ENCODE data around the gene ASIC2. TPM values are rescaled to one million over a fixed set of nuclear protein-coding genes. Genes with fewer than 3 reads are reported as not detected.

The ASIC2 gene
- total and polyA plus RNA-seq, 2 donors from 2014 or later: 0.60 to 2.9 TPM

DNA sequence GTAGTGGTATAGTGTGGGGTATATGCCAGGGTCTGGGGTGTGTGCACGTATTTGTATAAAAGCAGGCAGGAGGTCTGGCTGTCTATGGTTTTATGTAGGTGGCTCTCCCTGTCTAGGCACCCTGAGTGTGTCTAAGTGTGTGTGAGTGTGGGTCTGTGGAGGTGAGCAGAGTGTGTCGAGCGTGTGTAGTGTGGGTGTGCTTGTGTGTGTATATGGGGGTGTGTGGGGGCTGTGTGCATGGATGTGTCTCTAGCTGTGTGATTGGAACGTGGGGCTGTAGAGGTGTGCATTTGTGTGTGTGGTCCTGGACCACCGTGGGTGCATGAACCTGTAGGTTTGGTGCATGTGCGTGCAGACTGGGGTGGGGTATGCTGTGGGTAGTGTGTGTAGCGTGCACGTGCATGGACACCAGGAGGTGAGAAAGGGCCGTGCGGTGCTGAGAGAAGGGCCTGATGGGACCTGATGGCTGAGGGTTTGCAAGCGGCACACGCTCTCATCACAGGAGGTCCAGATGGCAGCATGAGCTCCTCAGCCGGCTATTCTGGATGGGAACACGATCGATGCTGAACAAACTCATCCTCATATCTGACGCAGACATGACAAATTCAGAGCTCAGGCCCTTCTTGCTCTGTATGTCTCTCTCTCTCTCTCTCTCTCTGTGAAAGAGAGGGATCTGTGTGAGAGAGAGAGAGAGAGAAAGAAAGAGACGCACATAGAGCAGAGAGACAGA is 273.8 kb downstream of the ASIC2 start:
- no peak for FAIRE-seq
- no peak overlapping the region for H3K27ac ChIP-seq (ENCODE audit: low read depth in 2 of 2, low read length in 2 of 2)
- no peak for DNase-seq

DNA sequence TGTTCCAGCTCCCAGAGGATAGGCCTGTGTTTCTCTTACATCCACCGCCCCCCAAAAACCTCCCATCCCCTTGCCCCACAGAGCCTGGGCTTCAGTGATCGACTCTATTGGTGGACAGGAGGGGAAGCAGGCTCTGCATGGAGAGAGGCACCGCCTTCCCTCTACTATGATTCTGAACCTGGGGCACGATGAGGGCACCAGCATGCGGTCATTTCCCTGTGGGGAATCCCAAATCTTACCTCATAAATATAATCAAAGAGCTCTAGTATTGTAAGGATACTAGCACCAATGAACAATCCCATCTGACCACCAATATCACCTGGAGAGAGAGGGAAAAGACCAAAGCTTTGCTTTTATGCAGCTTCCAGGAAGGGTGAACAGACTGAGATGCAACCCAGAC is 275.7 kb downstream of the ASIC2 start:
- intact Hi-C loops (cut with DNase I): no loop called here
- FAIRE-seq: no peak

More for the DNA sequence above, 273.8 kb downstream of the ASIC2 start:
- H3K4me3 ChIP-seq (ENCODE audit: low read length in 3 of 3): no peak overlapping the region
- TF ChIP-seq, protein P1, sequence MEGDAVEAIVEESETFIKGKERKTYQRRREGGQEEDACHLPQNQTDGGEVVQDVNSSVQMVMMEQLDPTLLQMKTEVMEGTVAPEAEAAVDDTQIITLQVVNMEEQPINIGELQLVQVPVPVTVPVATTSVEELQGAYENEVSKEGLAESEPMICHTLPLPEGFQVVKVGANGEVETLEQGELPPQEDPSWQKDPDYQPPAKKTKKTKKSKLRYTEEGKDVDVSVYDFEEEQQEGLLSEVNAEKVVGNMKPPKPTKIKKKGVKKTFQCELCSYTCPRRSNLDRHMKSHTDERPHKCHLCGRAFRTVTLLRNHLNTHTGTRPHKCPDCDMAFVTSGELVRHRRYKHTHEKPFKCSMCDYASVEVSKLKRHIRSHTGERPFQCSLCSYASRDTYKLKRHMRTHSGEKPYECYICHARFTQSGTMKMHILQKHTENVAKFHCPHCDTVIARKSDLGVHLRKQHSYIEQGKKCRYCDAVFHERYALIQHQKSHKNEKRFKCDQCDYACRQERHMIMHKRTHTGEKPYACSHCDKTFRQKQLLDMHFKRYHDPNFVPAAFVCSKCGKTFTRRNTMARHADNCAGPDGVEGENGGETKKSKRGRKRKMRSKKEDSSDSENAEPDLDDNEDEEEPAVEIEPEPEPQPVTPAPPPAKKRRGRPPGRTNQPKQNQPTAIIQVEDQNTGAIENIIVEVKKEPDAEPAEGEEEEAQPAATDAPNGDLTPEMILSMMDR (IDR thresholded peaks at IDR 0.05; ENCODE audit: borderline replicate concordance, extremely low read depth, insufficient read depth): no peak
- H3K9ac ChIP-seq (ENCODE audit: low read length in 3 of 3): no peak overlapping the region
- H3K9me3 ChIP-seq (ENCODE audit: control insufficient read depth in 2 of 3, insufficient read depth in 1 of 3, low read length in 3 of 3): no peaks in the 10 kb centered on the region
- no peaks in the 10 kb centered on the region for H3K27me3 ChIP-seq (ENCODE audit: control insufficient read depth, insufficient read depth, low read length)
- H3K4me1 ChIP-seq (ENCODE audit: control insufficient read depth in 2 of 3, insufficient read depth in 2 of 3, low read depth in 1 of 3, low read length in 3 of 3): no peaks in the 10 kb centered on the region
- intact Hi-C loops (cut with DNase I): no loop called here
- H3K36me3 ChIP-seq (ENCODE audit: control insufficient read depth in 2 of 3, insufficient read depth in 3 of 3, low read length in 3 of 3): no peaks in the 10 kb centered on the region

DNA sequence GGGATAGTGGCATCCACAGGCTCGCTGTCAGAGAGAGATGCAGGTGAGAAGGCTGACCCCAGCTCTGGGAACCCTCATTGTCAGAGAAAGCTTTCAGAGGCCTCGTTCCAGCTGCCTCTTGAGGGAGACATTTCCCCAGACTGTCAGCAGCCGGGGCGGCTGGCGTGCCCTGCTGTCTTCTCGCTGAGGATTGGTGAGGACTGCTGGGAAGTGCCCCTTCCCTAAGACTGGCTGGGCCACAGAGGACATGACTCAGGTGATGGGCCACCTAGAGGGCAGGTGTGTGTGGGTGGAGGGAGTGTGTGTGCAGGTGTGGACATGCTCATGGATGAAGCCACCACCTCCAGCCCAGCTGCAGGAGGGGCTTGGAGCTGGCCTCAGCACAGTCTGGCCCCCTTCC is 276.2 kb downstream of the ASIC2 start:
- H3K27ac ChIP-seq (ENCODE audit: low read depth in 2 of 2, low read length in 2 of 2): no peak overlapping the region
- no peaks in the 10 kb centered on the region for H3K4me1 ChIP-seq (ENCODE audit: control insufficient read depth in 2 of 3, insufficient read depth in 2 of 3, low read depth in 1 of 3, low read length in 3 of 3)
- no peaks in the 10 kb centered on the region for H3K9me3 ChIP-seq (ENCODE audit: control insufficient read depth in 2 of 3, insufficient read depth in 1 of 3, low read length in 3 of 3)
- H3K4me3 ChIP-seq (ENCODE audit: low read length in 3 of 3): no peak overlapping the region
- no peaks in the 10 kb centered on the region for H3K36me3 ChIP-seq (ENCODE audit: control insufficient read depth in 2 of 3, insufficient read depth in 3 of 3, low read length in 3 of 3)
- no peak overlapping the region for H3K9ac ChIP-seq (ENCODE audit: low read length in 3 of 3)
- FAIRE-seq (no peak), DNase-seq (peak in 1 of 5 donors; percentile 26)
- intact Hi-C loops (cut with DNase I): no loop called here
- H3K27me3 ChIP-seq (ENCODE audit: control insufficient read depth, insufficient read depth, low read length): no peaks in the 10 kb centered on the region
- TF ChIP-seq, protein P1 (IDR thresholded peaks at IDR 0.05; ENCODE audit: borderline replicate concordance, extremely low read depth, insufficient read depth): no peak

More for the DNA sequence above, 275.7 kb downstream of the ASIC2 start:
- no peaks in the 10 kb centered on the region for H3K9me3 ChIP-seq (ENCODE audit: control insufficient read depth in 2 of 3, insufficient read depth in 1 of 3, low read length in 3 of 3)
- TF ChIP-seq, protein P1 (IDR thresholded peaks at IDR 0.05; ENCODE audit: borderline replicate concordance, extremely low read depth, insufficient read depth): no peak
- no peak overlapping the region for H3K4me3 ChIP-seq (ENCODE audit: low read length in 3 of 3)
- no peaks in the 10 kb centered on the region for H3K4me1 ChIP-seq (ENCODE audit: control insufficient read depth in 2 of 3, insufficient read depth in 2 of 3, low read depth in 1 of 3, low read length in 3 of 3)
- peak in 1 of 5 donors; percentile 14 for DNase-seq
- H3K36me3 ChIP-seq (ENCODE audit: control insufficient read depth in 2 of 3, insufficient read depth in 3 of 3, low read length in 3 of 3): no peaks in the 10 kb centered on the region
- H3K27me3 ChIP-seq (ENCODE audit: control insufficient read depth, insufficient read depth, low read length): no peaks in the 10 kb centered on the region
- H3K27ac ChIP-seq (ENCODE audit: low read depth in 2 of 2, low read length in 2 of 2): no peak overlapping the region
- H3K9ac ChIP-seq (ENCODE audit: low read length in 3 of 3): no peak overlapping the region

Measured in kidney (tissue), 14 donors.